C4-2B (cell line): Measurements from ENCODE around the gene RNLS.

ENCODE experiments used
- ZFX ChIP-seq: fragments of 450-650 bp; IDR thresholded peaks from 2 replicates; pipeline ENCODE4 v1.6.1; 2017
- TF ChIP-seq, protein P1 (sequence below): fragments of 450-650 bp; conservative IDR thresholded peaks from 2 replicates; pipeline ENCODE4 v1.5.1; 2017; ENCODE audit warnings: mild to moderate bottlenecking

DNA sequence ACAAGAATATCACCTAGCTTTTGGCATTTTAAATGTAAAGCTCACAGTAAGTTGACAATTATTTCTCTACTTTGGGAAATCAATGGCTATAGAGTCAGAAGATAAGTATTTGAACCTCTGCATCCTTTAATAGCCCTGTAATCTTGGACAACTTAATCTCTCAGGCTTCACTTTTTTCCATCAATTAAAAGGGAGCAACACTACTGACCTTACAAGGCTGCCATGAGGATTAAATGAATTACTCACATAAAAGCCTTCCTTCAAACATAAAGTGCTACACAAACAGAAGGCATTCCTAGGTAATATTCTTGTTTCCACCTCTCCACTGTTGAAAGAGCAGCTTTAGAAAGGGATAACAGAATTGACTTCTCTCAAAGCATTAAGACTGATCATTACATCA is 266.0 kb downstream of the RNLS start:
- TF ChIP-seq, protein P1, sequence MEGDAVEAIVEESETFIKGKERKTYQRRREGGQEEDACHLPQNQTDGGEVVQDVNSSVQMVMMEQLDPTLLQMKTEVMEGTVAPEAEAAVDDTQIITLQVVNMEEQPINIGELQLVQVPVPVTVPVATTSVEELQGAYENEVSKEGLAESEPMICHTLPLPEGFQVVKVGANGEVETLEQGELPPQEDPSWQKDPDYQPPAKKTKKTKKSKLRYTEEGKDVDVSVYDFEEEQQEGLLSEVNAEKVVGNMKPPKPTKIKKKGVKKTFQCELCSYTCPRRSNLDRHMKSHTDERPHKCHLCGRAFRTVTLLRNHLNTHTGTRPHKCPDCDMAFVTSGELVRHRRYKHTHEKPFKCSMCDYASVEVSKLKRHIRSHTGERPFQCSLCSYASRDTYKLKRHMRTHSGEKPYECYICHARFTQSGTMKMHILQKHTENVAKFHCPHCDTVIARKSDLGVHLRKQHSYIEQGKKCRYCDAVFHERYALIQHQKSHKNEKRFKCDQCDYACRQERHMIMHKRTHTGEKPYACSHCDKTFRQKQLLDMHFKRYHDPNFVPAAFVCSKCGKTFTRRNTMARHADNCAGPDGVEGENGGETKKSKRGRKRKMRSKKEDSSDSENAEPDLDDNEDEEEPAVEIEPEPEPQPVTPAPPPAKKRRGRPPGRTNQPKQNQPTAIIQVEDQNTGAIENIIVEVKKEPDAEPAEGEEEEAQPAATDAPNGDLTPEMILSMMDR = no peak
- no peak for TF ChIP-seq ZFX
